Stimulated activated CD8-positive, alpha-beta memory T cell treated with anti-CD3 and anti-CD28 coated beads, Interleukin-12 subunit alpha, Interleukin-12 subunit beta, amount 100 ng/mL, for 1 hour (primary cell): ENCODE results near the gene KIF21B.

Experiments used
- DNase-seq: peaks from one replicate; pipeline ENCODE4 v3.0.0-alpha.2; 2020; ENCODE audit warnings: low read depth

Gene KIF21B

DNA sequence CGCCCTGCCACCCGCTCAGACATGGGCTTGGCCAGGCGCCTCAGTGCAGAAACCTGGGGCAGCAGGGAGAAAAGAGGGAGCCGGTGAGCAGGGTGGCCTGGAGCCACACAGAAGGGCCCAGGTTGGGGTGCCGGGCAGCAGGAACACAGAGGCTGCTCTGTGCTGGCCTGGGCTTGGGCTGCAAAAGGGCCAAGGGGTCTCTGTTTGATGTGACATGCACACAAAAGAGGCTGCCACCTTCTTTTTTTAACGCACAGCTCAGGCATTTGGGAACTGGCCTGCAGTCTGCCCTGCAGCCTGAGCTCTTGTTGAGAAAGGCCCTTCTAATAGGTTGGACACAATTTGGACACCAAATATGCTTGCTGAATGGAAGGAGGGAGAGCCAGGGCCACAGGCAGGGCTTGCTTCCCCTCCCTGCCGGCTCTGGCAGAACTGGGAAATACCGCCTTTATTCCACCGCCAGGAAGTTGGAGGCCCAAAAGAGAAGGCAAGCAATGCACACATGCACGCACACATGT lies 32.4 kb downstream of the KIF21B start:
- DNase-seq = no peak

DNA sequence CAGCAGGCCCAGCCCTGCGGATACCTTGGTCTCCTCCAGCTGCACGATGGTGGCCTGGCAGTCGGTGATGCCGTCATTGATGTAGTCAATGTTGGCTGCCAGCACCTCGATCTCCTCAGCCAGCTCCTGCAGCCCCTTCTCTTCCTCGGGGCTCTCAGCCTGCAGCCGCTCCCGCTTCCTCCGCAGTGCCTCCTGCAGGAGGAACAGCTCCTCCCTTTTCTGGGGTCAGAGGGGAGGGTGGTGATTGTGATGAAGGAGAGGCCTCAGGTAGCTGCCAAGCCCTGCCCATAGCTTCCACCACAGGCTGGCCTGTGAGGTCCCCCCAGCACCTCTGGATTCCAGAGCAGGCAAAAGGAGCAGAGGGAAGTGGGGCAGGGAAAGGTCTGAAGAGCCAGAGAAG lies 33.4 kb downstream of the KIF21B start:
- DNase-seq = no peak

DNA sequence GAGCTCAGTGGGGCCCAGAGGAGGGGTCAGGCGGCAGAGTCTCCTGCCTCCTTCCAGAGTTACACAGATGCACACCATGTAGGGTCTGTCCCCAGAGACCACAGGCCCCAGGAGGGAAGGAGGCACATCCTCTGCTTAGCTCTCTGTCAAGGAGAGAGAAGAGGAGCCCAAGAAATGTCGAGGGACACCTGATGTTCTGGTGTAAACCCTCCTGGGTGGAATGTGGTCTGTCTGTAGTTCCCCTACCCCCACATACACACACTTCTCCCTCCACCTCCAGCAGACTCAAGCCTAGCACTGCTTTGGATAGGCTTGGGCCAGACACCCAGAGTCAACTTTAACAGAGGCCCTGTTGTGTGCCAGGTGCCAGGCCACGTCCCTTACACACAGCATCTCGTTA lies 34.2 kb downstream of the KIF21B start:
- DNase-seq = no peak

DNA sequence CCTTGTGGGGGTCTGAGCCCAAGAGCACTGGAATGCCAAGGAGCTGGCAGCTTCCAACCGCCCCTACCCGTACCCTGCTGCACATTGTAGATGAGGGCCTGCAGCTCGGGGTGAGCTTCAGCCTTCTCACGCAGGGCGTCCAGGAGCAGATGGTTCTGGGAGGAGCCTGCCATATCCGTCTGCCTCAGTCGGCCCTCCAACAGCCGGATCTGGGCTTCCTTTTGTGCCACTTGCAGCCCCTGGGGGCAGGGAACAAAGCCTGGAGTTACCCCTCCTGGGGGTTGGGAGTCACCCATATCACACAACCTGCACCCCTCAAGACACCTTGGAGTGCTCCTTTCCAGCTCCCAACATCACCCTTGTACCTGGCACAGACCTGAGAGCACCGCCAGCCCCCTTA lies 34.8 kb downstream of the KIF21B start:
- no peak for DNase-seq

DNA sequence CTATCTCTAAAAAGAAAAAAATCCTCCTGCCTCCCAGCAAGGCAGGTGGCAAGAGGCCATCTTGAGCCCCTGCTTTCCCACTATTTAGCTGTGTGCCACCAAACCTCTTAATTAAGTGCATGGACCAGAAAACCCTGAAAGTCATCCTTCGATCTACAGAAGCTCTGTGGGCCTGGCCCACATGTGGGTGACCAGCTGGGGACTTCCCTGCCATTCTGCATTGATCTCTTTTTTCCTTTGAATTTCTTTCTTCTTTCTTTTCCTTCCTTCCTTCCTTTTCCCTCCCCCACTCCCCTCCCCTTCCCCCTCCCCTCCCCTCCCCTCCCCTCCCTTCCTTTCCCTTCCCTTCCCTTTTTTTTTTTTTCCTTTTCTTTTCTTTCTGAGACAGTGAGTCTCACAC lies 38.0 kb downstream of the KIF21B start:
- no peak for DNase-seq

DNA sequence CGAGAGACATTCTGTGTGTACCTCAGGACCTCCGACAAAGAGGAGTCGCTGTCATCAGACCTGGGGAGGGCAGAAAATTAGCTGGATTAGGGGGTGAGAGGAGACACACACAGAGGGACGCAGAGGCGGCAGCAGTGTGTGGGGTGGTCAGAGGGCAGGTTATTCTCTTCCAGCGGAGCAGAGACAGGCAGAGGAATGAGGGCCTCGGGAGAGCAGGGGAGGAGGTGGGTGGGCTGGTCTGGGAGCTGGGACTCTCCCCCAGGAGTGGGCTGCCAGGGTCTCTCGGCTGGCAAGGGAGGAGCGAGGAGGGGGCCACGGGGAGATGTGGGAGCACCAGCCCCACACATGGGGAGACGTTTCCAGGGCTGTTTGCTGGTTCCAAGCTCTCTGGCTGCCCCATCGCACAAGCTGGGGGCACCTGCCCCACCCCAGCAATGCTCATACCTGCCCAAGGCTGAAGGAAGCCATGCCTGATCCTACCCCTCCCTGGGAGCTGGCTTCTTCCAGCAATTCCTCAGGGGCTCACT lies 40.4 kb downstream of the KIF21B start:
- no peak for DNase-seq

DNA sequence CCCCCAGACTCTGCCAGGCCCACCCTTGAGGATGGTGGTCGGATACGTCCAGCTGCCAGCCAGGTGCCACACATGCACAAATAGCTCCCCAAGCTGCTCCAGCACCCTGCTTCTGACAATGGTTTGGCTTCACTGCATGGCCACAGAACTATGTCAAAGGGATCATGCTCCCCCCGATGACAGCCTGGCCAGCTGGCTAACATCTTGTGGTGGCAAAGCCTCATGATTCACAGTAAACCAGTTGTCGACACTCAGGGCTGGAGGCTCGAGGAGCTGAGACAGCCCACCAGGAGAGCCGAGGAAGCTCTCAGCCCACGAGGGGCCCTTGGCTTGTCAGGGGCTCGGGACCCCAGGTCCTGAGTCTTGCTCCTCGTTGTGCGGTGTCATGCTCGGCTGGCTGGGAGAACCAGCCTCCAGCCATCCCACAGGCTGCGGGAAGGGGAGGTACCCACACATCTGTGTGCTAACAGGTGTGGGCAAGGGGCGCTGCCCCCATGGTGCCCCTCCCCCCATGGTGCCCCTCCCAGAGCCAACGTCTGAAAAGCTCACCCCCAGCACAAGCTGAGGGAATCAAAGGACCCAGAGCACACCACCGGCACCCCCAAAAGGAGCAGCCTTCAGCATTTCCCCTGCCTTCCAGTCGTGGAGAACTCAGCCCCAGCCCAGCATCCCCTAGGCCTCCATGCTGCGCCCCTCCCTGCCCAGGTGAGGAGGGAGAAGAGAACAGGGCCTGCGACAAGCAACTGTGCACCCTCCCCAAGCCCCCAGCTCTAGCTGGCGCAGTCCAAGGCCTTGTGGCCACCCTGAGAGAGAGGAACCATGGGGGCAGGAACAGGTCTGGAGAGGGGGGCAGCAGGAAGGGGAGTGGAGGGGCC lies 41.2 kb downstream of the KIF21B start:
- DNase-seq = no peak

DNA sequence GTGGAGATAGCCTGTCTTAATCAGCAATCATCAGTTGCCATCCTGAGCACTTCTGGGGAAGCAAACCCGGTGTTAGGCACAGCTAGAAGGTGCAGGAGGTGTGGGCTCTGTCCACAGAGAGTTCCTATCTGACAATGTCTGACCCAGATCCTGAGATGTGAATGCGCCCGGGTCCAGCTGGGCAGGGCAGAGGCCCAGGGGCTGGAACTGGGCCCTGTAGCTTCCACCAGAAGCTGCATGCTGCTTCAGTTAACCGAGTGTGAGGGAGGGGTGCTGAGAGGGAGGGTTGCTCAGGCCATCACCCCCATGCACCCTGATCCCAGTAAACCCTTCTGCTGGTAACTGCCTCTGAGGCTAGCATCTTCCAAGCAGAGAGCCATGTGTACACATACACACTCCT lies 42.2 kb downstream of the KIF21B start:
- DNase-seq = no peak

DNA sequence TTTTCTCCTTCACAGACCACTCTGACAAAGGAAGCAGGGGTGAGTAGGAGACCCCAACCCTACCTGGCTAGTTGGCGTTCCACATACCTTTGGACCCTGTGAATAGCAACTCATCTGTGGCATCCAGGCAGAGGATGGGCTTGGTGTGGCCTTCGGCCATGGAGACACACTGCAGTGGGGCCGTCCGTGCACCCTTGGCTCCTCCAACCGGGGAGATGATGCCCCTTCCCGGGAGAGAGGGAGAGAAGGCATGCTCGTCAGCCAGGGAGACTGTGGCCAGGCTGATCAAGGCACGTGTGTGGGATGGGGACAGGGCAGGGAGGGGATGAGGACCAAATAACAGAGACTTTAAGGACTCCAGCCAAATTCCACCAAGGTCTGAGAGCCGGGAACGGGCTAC lies 42.6 kb downstream of the KIF21B start:
- no peak for DNase-seq

DNA sequence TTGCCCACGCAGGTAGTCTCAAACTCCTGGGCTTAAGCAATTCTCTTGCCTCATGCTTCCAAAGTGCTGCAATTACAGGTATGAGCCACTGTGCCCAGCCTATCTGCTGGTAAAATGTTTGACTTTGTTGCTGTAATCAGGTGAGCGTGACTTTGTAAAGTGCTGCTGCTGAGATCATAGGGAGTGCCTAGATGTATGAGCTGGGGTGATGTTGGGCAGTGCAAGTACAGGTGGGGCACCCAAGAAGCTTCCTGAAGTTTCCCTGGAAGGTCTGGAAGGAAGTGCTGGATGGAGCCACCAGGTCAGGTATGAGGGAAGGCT lies 43.1 kb downstream of the KIF21B start:
- no peak for DNase-seq

DNA sequence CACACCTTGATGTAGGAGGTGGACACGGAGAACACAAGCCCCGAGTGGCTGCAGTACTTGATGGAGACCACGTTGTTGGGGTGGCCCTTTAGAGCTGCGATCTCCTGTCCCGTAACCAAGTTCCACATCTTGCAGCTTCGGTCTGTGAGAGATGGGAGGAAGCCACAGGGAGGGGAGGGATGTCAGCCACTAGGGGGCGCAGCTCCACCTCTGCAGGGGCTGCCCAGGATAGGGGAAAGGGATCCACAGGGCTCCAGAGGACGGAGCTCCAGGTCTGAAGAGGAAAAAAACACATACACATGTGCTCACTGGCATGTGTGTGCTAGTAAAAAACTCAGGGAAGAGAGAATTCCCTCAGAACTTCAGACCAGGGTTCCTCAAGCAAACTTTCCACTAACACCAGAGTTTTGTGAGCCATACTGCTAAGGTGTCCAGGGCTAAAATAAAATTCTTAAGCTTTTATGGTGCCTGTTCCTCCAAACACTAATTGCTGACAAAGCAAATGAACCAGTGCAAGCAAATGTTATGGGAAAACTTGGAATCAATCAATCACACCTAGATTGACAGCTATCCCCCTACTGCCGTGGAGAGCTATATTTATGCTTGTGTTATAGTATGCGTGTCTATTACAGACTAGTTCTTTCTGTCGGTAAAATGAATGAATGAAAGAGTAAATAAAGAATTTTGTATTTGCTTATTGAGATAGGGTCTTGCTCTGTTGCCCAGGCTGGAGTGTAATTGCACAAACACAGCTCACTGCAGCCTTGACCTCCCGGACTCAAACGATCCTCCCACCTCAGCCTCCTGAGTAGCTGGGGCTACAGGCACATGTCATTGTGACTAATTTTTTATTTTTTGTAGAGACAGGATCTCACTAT lies 43.7 kb downstream of the KIF21B start:
- DNase-seq = peak; percentile 53

DNA sequence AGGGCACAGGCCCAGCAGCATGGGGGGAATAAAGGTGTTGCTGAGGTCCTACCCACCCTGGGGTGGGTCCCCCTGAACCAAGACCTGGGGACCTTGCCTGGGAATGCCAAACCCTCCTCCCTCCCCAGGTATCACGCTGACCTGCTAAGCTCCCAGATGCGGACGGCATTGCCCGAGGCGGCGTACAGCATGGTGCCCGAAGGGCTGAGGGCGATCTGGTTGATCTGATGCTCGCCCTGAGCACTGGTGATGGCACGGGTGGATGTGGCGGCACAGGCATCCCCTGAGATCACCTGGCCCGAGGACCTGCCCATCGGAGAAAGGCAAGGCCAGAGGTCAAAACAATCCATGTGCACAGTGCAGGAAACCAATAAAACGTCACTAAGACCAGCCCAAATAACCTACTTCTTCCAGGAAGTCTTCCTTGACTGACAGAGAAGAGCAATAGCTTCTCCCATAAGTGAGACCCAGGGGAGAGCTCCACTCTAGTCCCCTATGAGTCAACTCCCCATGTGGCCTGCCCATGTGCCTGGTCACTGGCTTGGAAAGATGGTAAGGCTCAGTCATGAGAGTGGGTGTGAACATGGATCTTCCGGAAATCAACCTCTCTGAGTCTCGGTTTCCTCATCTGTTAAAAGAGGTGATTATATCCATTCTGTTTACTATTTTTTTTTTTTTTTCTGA lies 46.3 kb downstream of the KIF21B start:
- no peak for DNase-seq

DNA sequence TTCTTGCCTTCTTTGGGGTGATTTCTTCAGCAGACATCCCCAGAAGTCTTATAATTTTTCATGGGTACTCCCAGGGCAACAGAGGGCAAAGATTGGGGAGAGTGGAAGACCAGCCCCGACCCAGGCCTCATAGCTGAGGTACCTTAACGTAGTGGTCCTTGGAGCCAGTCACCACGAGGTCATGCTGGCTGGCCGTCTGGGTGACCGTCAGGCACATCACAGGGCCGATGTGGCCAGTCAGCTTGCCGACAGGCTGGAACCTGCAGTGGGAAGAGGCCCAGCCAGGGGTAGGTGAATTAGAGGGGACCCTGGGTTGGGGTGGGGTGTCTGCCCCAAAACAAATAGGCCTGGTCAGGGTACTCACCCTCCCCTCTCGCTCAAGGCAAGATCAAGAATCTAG lies 46.9 kb downstream of the KIF21B start:
- DNase-seq = no peak

DNA sequence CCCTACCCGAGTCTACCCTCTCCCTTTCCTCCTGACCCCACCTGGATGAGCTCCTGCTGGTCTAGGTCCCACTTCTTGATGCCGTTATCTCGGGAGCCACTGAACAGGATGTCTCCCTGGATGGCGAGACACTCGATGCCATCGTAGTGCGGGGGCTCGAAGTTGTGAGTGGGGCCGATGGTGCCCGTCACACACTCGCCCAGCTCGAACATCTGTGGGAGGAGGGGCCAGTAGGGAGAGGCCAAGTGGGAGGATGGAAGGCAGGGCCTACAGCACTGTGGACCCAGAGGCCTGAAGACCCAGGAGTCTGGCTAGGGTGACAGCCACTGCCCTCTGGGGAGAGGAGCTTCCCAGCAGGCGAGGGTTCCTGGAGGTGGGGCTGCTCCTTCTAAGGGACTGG lies 48.1 kb downstream of the KIF21B start:
- no peak for DNase-seq

DNA sequence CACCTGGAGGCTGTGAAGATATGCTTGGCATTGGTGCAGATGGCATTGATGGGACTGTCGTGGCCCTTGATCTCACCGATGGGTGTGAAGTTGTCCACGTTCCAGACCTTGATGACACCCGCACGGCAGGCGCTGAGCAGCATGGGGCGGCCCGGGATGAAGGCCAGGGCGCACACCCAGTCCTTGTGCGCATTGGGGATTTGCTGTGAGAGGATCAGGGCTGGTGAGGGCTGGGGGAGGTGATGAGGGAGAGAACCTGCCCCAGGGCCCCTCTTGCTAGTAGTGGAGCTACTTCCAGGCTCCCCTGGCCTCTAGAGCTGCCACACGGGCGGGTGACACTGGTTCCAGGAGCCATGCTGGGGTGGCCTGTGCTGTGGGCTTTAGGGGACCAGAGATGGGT lies 48.8 kb downstream of the KIF21B start:
- DNase-seq = no peak

DNA sequence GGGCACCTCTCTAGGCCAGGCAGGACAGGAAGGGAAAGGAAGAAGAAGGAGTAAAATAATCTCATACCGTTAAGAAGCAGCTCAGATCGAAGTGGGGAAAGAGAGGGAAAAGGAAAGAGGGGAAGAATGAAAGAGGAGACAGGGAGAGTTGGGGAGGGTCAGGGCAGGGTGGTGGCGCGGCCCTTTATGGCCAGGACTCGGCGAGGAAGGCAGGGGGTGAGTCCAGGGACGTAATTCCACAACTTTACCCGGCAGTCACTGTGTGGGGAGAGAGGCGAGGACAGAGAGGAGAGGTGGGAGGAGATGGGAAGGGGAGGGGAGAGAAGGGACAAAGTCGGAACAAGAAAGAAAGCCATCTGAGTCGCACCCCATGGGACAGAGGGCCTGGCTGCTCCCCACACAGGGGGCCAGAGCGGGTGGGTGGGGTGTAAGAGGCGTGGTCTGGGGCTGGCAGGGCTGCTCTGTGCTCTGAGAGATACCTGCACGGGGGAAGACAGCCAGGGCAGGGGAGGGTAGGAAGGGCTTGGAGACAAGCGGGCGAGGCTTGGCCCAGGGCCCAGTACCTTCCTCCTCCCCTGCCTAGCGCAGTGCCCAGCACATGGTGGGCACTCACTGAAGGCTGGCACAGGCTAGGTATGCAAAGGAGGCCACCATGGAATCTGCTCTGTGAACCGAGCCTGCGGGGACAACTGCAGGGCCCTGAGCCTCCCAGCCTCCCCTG lies 49.4 kb downstream of the KIF21B start:
- DNase-seq = no peak

DNA sequence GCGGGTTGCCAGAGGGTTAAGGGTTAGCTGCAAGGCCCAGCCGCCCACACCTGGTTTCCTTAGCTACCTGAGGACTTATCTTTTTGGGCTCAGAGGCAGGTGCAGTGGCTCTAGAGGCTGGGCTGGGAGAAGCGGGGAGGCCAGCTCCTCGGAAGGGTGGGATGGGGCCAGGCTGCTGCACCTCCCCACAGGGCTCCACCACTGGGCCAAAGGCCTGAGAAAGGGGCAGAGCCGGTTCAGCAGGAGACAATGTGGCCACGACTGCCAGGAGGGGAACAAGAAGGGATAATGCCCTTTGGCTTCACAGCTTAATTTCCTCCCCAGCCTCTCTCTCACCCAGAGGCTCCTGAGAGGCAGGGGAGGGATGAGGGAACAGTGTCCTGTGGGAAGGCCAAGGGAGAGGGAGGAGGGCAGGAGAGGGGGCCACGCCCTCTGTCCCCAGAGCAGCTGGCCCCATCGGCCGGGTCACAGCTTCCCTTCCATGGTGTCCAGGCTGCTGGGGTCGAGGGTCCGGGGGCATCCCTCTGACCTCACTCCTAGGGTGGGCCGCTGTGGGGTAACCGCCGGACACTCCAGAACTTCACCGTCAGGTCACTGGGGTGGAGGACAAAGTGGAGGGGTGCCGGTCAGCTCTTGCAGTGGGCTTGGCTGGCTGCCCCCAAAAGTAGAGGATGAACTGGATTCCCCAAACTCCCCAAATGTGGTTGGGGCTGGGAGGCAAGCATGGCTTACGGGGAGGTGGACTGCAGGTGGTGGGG lies 50.4 kb downstream of the KIF21B start:
- DNase-seq = no peak

DNA sequence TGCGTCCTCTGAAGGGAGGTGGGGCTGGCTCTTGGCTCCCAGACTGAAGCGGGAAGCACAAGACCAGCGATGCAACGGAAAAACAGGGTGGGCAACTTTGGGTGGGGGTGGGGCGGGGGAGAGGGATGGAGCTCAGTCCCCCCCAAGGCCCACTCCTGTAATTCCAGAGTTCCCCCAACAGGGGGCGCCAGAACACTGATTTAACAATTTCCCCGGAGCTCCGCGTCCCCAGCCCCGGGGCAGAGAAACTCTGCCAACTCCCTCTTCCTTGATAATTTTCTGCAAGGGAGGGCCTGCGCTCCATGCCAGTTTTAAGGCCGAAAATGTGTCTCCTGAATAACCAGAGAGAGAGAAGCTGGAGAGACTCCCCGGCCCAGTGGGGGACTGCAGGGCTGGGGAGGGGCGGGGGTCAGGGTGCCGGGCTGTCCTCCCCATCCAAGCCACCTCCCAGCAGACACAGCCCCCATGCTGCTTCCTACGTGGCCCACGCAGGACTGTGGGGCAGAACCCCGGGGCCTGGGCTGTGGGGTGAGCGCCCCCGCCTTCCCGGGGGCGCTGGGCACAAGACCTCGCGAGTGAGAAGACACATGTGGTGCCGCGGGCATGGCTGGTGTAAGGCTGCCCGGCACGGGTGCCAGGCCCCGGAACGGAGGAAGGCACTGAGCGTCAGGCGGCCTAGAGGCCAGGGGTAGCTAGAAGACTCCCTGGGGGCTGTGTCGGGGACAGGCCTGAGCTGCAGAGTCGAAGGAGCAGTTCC lies 51.4 kb downstream of the KIF21B start:
- peak; percentile 56 for DNase-seq

DNA sequence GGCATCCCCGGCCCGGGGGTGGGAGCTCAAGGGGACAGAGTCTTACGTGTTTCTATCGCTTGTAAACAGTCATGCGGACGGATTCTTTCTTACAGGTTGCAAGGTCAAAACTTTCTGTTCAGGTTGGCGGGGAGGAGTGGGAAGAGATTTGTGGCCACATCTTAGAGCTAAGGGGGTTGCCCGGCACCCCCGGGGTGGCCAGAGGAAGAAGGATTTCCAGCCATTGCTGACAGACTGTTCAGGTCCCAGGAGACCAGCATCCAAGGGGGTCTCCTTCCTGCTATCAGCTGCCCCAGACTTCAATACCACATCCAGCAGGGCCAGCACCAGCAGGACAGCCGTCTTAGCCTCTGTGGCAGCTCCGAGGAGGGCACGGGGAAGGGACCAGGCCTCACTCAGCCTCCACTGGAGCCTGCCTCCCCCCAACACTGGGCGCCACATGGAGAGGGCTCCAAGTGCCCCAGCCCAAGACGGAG lies 52.0 kb downstream of the KIF21B start:
- DNase-seq = no peak
